Hippocampal formation (tissue), 2 donors: Measurements from ENCODE around the gene CST4.
"Not testable (repeated sequence)": the region's sequence is repeated elsewhere in the genome, so short reads cannot be mapped to it uniquely, and the experiment has no call there.

Experiments
- DNase-seq, 2 donors: peaks; one replicate each; lab custom pipeline; 2025; lab: John Stamatoyannopoulos, UW

CST4 gene

DNA sequence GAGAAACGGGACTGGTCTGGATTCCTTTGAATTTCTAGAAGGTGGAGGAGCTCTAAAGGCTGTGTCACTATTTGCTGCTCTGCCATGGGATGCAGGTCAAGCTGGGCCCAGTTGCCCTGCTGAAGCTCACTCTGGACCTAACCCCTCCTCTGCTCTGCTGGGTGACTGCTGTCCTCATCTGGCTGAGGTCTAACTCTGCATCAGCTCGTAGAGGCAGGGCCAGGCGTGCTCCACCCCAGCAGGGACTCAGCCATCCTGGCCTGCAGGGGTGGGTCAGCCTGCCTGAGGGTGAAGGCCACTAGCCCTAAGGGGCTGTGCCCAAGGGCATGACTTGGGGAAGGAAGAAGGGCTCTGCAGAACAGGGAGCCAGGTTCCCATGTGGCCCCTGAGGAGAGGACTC, 852 bp downstream of the CST4 start:
- DNase-seq = no peak

DNA sequence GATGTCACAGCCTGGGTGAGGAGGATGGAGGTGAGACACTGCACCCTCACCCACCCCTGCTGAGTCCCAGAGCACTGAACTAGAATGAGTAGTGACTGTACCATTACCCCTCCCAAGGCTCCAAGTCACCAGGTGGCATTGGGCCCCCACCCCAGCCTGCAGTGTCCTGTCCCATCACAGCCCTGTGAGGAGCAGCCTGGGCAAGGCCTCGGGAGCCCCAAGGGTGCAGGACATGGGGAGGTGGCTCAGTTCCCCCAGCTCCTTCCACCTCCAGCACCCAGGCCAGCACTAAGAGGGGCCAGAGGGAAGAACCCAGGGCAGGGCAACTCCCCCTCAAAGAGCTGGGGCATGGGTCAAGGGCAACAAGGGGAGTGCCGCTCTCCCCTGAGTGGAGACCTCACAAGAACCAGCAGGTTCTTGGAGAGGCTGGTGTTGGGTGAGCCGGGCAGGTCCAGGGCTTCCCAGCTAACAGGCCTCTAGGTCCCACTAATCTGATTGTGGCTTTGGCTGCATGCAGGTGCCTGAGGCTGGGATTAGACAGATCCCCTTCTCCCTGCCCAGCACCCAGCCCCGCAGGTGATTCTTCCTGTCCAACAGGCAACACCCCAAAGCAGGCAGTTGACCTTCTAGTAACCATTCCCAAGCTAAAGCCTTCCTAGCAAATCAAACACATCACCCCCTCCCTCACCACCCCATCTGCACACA, 2.6 kb downstream of the CST4 start:
- no peak for DNase-seq

DNA sequence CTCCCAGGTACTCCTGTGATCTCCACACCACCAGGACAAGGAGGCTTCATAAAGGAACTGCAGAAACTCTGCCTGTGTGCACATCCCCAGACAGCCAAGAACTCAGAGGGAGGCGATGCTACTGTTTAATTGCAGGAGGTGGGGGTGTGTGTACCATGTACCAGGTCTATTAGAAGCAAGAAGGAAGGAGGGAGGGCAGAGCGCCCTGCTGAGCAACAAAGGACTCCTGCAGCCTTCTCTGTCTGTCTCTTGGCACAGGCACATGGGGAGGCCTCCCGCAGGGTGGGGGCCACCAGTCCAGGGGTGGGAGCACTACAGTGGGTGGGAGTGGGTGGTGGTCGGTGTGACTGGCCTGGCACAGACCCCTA, 3.3 kb downstream of the CST4 start:
- not testable (repeated sequence) for DNase-seq

DNA sequence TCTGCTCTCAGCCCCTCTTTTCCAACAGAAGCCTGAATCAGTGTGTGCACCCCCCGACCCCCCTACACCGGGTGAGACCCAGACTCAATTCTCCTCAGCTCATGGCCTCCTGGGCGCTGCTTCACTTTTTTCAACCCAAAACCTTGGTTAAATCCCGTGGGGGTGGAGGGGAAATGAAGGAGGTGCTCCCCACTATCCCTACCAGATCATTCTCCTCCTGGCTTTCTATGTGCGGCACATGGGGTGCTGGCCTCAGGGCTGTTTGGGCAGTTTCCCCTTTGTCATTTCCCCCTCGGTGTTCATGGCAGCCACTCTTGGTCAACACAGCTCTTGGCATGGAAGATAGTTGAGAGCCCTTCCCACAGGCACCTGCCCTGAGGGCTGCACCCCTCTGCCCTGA, 4.6 kb downstream of the CST4 start:
- DNase-seq = no peak

DNA sequence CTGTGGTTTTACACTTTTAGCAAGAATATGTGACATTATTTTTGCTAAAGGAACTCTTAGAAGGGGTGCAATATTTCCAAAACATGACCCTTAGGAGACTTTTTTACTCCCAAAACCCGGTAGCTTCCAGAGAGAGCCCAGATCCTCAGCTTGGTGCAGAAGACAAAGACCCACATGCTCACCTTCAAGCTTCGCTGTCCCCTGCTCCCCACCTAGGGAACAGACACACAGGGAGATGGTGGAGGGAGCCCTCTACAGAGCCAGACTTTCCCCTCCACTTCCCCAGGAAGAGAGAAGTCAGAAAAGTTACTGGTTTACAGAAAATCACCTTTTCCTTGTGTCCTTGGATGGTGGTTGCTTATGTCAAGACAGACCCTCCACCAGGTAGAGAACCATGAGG, 5.0 kb downstream of the CST4 start:
- DNase-seq = no peak

DNA sequence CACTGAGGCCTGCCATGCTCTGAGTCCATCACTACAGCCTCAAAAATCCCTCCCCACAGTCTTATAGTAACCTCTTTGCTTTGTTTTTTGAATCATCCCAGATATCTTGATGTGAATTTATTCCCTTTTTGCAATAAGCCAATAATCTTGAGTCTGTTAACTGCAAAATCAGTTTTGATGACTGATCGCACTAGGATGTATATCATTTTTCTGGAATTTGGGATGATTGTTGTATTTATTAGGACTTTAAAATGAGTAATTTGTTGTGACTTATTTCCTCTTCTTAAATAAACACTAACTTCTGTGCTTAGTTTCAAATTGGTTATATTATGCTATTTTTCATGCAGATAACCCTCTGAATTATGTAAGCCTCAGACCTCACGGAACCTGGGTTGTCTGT, 5.6 kb downstream of the CST4 start:
- no peak for DNase-seq

DNA sequence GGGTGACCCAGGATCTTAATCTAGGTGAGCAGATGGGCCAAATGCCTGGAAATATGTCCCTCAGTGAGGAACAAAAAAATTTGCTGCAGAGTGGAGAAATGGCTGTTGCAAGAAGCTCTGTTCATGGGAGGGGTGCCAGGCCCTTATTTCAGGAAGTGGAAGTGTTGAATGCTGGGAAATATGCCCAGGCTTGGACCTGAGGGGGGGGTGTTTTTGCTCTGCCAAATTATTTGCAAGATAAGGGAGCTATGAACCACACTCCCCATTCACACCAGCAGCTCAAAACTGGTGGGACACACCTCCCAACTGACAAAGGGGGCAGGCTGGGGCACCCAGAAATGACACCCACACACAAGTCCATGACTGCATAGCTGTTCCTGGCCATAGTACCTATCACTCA, 8.7 kb downstream of the CST4 start:
- DNase-seq = no peak

DNA sequence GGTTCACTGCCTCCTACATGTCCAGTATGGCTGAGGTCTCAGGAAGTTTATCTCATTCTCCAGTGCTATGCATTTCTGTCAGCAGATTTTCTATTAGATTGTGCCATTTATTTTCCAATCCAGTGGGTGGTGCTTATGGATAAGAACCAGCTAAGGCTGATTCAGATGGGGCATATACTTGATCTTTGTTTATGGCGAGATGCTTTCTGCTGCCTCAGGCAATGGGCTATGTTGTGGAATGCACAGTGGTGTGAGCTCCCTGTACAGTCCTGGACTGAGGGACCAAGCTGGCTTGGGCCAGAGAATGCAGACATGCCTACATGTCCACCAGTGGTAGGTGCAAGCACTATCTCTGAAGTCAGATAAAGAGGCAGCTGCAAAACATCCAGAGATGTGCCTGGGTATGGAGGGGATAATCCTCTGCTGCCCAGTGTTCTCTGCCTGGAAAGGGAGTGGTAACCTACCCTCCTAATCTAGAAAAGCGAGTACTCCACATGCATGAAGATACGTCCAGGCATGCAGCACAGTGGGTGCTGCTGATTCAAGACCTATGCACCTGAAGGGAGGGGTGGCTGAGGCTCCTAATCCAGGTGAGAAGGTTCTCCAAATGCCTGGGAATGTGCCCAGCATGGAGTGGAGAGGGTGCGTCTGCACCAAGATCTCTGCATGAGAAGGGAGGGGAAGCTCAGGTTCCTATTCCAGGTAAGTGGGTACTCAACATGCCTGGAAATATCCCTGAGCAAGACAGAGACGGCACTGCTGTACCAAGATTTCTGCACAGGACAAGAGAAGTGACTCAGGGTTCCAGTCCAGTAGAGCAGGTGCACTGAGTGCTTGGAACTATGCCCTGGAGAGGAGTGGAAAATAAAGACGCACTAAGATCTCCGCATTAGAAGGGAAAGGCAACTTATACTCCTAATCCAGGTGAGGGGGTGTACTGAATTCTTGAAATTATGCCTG, 9.4 kb downstream of the CST4 start:
- no peak for DNase-seq

DNA sequence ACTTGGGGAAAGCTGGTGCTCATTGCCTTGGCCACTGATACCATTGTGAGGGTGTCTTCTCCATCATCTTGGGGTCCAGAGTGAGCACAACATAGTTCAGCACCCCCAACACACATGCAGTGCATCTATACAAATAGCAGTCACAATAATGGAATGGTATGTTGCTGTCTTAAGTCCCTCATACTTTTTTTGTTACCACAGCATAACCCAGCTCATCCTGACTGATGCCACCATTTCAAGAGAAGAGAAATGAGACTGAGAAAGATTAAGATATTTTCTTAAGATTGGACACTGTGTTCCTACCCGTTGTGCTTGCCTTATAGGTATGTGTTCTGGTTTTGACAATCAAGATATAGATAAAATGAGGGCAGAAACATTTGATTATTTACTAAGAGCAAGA, 15.6 kb downstream of the CST4 start:
- no peak for DNase-seq

DNA sequence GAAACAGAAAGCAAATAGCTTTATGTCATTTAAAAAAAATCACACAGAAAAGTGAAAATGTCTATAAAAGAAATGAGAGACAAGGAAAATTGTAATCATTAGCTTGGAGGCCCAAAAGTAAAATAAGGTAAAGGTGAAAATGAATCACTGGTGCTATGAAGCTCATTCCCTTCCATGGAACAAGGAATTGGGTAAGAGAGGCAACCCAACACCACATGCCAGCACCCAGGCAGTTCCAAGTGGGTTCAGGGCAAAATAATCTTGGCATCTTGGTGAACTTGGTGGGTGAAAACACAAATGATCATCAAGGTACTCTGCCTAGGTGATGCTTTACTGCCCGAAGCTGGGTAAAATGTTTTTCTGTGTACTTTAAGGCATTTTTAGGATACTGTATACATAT, 16.7 kb downstream of the CST4 start:
- no peak for DNase-seq

DNA sequence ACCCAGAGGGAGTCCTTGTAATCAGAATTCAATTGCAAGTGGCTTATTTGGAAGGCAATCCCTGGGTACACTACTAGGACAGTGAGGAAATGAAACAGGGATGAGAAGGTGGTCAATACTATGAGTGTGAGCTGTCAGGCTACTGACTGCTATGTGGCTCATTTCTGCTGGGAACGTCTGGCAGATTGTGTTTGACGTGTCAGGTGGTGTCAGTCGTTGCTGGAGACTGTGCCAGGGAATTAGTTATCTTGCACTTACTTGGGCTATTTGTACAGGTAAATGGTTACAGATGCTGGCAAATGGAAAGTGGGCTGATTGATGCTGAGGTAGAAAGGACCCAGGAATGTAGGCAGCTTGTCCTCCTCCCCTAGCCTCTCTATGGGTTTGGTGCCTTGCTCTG, 17.4 kb downstream of the CST4 start:
- DNase-seq = no peak

DNA sequence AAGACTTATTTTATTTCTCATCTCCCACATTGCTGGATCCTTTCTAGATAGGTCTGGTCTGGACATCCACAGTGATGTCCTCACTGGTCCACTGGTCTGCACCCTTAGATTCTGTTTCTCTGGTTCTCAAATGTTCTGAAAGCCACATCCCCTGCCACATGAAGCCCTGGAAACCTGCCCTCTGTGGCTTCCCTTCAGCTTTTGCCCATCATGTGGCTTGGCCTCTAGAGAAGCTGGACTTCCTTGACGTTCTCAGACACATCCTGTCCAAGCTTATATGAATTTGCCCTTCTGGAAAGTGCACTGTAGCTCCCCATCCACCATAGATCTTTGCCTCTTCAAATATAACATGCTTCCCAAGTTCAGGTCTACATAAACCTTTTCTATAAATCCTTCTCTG, 18.5 kb downstream of the CST4 start:
- no peak for DNase-seq

DNA sequence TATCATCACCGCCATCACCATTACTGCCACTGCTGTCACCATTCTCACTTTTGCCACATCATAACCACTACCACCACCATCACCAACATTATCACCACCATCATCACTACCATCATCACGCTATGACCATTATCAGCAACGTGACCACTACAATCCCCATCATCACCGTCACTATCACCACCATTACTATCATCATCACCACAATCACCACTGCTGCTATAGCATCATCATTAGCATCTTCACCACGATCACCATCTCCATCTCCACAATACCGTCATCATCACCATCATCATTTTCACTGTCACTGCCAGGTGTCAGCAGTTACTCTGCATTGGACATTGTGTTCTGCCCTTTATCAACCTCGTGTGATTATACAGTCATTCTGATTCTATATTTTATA, 19.0 kb downstream of the CST4 start:
- DNase-seq = no peak

DNA sequence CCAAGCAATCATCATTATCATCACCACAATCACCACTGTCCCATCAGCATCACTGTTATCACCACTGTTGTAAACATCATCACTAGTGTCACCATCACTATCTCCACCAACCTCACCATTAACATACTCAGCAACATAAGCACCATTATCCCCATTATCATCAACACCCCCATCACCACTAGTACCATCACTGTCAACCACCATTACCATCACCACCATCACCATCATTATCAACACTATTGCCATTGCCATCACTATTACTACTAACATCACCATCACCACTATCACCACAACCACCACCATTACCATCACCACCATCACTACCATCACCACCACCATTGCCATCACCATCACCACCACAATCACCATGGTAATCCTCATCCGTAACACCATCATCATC, 19.5 kb downstream of the CST4 start:
- DNase-seq = no peak

DNA sequence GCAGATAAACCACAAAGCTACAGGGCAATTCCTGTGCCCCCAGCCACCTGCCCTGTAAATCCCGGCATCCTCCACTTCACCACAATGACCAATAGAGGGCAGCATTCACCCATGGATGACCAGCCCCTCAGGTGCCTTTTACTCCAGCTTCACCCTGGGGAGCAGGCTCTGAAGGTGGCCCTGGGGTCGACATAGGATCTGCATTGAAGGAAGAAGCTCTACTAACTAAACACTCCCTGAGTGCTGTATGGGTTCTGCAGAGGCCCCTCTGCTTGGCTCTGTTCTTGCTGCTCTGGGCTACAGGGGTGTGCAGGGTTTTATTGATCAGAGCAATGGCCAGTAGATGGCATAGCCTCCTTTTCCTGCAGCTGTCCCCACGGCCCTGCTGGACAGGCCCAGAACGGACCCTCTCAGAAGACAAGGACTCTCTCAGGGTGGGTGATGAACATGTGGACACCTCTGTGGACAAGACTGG, 20.3 kb downstream of the CST4 start:
- peak; percentile 15 to 19 for DNase-seq

DNA sequence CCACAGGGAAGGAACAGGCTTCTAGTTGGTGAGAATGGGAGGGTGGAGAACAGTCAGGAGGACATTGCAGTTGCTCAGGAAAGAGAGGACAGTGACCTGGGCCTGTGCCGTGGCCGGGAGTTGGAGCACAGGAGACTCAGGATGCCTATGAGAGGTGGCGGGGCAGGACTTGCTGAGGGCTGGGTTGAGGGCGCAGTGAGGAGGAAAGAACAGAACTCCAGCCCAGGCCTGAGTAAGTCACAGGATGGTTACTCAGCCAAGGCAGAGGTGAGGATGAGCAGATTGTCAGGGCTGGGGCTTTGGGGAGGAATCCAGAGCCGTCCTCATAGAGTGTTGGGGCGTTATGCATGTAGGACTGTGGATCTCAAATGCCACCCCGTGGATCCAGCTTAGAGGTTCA, 21.2 kb downstream of the CST4 start:
- DNase-seq = no peak

DNA sequence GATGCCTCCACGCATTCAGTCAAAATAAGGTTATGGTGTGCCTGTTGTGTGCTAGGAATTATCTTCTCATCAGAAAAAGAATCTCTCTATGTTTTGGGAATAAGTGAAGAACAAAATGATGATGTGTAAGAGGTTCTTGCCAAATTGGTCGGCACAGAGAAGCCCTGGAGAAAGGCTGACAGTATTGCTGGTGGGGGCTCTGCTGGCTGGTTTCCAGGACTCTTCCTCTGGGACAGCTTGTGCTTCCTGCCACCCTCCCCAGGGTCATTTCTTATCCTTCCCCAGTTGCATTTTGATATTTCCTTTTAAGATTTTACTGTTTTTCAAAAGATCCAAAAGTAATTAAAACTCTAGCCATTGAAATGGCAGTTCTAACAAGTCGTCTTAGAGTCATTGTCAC, 22.1 kb downstream of the CST4 start:
- no peak for DNase-seq

DNA sequence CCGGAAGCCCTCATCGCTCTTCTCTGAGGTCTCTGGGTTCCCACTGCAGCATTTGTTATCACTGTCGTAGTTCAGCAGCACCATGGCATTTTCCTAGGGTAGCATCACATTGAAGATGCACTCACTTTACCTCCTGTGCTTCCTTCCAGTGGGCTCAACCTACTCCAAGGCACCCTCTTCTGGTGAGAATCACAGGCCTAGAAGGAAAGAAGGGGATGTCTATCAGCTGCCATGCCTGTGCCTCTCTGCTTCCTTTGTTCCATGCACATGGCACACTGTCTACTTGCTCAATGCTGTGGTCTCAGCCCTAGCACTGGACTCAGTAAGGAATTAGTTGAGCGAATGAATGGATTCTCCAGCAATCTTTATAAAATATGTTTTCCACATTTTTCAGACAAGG, 22.6 kb downstream of the CST4 start:
- DNase-seq = no peak

DNA sequence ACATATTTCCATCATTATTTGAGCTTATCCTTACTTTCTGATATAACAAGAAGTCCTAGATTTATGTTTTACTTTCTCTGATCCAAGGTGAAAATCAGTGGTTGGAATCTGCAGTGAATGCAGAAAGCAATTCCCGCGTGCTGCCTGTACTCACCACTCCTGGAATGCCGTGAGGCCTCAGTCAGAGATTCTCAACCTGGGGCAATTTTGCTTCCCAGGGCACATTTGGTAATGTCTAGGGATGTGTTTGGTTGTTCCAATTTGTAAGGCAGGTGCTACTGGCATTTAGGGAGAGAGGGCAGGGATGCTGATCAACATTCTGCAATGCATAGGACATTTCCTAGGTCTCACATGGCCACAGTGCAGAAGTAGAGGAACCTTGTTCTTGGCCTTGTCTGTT, 23.9 kb downstream of the CST4 start:
- no peak for DNase-seq

DNA sequence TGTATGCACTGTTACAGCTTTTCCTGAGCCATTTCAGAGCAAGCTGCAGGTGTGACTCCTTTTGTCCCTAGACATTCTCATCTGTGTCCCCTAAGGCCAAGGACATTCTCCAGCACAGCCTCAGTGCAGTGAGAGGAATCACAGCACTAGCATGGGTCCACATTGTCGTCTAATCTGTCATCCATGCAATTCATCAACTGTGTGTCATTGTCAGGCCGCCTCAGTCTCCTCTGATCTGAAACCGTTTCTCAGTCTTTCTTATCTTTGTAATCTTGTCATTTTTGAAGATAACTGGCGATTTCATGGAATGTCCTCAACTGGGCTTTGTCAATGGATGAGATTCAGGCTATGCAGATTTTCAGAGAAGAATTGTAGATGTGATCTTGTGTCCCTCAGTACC, 24.8 kb downstream of the CST4 start:
- DNase-seq = not testable (repeated sequence)

DNA sequence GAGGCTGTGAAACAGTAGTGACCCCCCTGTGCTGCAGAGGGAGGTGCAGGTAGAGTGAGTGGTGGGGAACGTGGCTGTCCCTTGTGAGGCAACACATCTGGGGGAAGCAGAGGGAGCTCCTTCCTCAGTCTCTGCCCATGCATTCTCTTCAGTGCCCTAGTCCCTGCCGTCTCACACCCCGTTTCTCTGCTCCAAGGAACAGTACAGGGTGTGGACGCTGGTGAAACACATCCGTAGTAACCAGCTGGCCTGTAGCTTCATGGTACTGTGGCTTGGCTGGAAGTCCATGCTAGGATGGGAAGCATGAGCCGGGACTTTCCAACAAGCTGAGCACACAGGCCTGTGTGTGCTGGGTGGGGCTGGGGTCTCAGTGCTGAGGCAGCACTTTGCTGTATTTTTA, 25.7 kb downstream of the CST4 start:
- DNase-seq = no peak

DNA sequence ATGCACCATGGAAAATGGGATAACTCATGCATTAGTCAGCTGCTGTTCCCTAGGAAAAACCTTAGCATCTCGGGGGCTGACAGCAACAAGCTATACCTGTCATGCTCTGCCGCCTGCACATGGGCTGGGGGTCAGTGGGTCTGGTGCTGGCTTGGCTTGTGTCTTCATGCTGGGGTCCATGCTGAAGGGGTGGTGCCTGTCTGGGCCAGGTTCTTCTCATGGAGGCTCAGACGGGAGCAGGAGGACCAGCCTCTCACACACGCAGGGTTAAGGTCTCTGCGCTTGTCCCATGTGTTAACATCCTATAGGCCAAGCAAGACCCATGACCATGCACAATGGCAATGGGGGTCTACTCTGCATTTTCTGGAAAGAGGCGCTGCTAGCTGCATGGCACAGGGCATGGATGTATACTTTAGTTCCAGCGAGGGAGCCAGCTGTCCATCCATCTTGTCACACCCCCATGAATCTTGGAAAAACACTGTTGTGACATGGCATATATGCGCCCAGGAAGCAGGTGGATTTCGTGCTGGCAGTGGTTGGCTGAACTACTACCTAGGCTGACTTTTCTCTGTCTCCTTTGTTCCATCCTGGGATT, 26.5 kb downstream of the CST4 start:
- no peak for DNase-seq

DNA sequence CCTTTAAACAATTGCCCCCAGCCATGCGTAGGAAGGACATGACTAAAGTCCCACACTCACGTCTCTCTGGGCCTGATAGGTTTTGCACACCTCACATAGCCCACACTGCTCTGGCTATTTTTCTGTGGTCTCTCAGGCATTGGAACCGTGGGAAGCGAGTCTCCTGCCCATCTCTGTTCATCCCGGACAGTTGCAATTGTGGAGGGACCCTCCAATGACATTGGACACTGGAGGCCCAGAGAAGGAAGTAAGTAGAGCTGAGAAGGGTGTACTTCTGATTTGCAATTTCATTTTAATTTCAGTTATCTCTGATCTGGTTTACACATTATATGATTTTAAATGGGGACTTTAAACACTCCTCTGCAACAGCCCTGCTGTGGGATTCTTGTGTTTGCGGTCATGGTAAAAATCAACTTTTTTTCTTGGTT, 27.8 kb downstream of the CST4 start:
- DNase-seq = no peak
